Ramos (cell line): ENCODE measurements around the gene SGMS1.

ENCODE experiments used
- in situ Hi-C: fragments of 300-500 bp; cut with MboI; formaldehyde crosslinking; loops from one replicate; pipeline ENCODE4 v1.14.3; 2022; ENCODE audit warnings: low sequenced_read_pairs; ENCODE audit not compliant: unreplicated experiment

The SGMS1 gene

DNA sequence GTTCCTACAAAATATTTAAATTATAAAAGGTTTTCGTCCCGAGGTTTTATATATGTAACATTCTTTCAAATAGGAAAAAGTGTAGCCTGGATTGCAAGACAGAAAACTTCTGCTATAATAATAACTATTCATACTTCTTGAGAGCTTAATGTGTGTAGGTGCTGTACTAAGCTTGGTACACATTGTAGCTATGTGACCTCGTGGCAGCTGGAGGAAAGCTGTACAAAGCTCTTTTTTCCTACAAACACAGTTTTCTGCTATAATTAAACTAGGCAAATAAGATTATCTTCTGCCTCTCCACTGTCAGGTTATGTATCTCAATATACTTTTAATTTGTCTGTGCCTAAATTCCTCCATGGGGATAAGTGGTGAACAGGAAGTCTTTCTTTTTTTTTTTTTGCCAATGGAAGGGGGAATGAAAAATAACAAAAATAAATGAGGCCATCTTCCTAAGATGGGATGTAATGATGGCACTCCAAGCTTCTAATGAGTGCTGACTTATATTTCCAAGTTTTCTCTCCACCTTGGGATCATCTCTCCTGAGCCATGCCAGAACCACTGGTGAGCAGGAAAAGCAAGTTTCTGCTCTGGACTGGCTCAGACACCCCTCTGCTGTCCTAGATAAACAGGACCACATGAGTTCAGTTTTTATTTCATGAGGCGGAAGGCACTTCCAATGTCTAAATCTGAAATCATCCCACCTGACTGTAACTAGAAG is 9.9 kb downstream of the SGMS1 start:
- in situ Hi-C loops: no loop called here

DNA sequence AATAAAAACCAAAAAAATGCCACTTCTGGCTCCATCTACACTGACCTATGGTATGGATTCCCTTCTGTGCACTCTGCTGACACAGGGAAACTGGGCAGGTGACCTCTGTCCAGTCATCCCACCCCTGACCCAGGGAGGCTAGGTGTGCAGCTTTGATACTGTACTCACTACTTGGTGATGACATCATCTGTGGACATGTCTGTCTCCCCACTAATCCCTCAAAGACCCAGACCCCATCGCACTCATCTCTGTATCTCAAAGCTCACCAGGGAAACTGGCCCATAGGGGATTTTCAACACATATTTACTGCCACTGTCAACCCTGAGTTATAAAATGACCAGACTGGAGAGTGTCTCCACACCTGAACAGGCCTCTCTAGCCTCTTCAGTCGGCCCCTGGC is 10.6 kb downstream of the SGMS1 start:
- in situ Hi-C loops: no loop called here

DNA sequence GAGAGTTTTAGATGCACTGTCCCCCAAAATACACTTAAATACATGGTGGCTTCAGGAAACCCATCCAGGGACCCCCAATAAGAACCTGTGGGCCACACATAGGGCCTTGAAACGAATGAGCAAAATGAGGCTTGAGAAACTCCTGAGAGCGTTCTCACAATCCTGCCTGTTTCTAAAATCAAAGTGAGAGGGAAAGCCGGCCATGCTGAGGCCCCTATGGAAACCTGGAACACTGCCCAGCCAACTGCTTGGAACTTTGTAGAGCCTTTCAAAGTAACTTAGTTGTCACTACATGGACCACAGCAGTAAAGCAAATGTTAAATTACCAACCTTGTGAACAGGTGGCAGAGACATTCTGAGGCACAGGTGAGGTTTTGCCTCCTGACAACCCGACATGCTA is 13.4 kb downstream of the SGMS1 start:
- in situ Hi-C loops: no loop called here

DNA sequence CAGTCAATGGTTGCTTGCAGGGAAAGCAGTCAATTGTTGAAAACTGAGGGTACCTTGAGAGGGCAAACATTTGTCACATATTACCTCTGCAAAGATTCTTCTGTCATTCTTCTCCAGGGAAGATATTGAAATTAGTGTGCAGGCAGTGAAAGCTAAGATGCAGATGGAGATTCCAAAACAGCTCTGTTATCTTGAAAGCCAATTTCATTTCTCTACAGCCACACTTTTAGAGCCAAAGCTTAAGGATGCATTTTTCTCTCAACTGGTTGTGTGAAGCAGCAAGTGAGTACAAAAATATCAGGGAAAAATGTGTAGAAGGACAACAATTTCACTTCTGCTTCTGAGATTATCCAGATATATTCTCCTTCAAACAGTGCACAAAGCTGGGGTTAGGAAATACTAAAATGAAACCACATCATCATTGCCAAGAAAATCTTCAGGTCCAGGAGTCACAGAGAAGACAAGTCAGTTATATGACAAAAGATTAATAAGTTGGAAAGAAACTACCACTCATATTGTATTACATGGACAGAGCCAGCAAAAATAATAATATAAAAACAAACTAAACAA is 16.3 kb downstream of the SGMS1 start:
- in situ Hi-C loops: no loop called here

DNA sequence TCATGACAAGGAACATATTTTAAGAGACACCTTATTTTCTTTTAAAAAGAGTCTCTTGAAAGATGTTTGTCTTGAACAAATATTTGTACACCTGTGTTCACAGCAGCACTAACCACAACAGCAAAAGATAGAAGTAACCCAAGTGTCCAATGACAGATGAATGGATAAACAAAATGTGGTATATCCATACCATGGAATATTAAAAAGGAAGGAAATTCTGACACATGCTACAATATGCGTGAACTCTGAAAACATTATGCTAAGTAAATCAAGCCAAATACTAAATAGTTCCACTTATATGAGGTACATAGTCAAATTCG is 17.8 kb downstream of the SGMS1 start:
- in situ Hi-C loops: no loop called here

DNA sequence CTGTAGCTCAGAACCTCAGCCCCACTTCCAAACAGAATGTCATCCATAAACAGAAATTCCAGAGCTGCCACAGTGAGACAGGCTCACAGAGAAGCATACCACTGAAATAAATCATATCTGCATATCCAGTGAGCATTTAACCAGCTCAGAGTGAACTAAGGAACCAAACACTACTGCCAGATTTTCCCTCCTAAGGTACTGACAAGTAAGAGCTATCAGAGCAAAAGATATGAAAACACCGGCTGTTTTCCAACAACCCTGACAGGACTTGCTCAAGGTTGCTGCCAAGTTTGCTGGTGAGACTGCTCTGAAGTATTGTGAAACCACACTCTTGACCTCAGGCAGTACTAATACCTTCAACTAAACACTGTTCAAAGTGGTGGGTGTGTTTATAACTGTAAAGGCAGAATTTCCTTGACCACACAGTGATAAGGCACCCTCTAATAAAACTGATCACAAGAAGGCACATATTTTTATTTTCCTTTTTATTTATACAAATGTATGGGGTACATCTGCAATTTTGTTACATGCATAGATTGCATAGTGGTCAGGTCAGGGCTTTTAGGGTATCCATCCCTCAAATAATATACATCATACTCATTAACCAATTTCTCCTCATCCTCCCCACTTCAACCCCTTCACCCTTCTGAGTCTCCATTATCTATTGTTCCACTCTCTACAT is 18.3 kb downstream of the SGMS1 start:
- in situ Hi-C loops: no loop called here

DNA sequence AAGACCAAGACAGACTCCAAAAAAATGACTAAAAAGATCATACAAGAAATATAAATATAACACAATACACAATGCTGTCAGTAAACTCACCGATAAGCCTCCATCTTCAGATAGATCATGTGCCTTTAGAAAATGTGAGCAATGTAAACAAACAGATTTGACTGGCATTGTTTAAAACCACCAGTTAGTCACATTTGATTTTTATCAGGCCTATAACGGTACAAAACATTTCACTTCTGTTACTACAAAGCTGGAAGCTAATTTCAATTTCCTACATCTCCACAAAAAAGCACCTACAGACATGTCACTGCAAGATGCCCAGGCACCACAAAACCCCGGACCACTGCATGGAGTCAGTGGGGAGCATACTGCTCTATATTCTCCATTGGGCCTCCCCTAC is 18.9 kb downstream of the SGMS1 start:
- in situ Hi-C loops: no loop called here

DNA sequence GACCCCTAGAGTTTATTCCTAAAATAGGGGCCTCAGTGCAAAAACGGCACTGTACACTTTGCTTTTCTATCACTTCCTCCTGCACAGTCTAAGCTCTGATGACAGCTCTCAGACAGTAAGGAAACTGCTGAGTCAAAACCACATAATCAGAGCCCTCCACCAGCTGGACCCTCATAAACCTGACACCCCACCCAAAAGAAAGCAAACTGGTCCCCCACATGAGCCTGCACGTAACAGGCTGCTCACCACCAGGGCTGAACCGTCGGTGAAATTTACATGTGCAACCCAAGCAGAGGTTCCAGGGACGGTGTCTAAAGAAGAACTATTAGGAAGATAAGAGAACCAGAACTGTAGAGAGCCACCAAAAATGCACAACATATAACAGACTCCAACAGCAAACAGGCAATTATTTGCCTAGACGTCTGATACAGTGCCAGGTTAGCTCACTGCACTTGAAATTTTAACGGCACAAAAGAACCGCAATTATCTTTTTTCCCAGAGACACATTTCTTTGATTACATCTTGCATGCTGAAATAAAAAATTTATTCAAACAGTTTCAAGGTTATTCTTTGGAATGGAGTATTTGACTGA is 19.6 kb downstream of the SGMS1 start:
- in situ Hi-C loops: no loop called here

DNA sequence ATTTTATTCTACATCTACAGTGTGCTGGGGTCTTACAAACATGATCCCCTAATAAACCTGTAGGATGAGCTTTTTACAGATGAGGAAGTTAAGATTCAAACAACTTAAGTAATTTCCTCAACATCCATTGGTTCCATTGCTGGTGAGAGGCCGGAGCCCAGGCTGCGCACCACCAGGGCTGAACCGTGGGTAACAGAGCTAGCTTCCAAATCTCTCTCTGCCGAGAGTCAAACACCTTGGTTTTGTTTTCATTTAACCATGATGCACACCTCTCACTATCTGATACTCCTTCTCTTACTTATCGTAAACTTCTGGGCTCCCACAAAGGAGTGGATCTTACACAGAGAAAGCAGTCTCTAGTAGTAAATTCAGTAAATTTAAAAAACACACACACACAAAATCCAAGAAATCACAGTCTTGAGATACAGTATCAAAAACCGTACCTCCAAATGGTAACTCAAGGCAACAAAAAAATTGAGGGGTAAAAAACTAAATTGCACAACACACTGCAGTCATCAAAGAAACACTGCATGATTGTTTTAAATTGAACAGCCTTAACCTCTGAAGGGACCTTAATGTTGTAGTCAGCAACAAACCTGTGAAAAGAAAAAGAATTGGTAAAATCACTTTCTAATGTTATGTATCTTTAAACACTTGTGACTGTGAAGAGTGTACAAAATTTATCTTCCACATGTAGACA is 20.5 kb downstream of the SGMS1 start:
- in situ Hi-C loops: no loop called here

DNA sequence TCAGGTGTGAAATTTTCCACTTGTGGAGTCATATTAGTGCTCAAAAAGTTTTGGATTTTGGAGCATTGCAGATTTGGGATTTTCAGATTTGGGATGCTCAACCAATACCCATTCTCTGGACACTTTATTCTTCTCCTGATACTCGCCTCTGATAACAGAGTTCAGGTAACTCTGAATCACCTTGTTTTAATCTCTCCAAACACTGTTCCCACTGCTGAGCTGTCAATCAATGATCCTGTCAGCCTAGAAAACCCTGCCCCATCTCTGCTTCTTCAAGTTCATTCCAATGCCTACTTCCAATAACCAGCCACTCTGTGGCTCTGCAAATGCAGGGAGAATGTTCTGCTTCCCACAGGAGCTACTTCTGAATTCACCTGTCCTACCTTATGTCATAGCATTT is 21.8 kb downstream of the SGMS1 start:
- in situ Hi-C loops: no loop called here

DNA sequence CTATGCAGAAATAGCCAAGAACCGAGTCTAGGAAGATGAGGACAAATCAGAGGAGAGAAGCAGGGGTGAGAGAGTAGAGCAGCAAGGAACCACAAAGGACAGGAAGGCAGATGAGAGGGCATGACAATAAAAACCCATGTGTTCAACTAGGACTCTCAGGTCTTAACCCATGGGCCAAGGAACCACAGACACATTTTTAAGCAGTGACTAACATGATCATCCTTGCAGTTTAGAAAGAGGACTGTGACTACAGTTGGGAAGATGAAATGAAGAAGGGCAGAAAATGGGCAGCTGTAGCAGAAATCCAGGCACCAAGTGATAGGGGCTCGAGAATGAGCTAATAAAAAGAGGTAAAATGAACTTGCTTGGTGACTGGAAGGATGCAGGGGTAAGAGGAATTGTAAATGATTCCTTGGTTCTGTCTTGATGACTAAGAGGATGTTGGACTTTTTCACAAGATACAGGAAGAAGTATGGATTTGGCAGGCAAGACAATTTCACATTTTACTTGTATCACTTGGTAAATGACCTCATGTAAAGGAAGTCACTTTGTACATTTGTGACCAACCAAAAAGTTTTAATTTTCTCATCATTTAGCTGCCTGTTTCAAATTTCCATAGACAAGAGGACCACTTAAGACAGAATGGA is 22.8 kb downstream of the SGMS1 start:
- in situ Hi-C loops: no loop called here

DNA sequence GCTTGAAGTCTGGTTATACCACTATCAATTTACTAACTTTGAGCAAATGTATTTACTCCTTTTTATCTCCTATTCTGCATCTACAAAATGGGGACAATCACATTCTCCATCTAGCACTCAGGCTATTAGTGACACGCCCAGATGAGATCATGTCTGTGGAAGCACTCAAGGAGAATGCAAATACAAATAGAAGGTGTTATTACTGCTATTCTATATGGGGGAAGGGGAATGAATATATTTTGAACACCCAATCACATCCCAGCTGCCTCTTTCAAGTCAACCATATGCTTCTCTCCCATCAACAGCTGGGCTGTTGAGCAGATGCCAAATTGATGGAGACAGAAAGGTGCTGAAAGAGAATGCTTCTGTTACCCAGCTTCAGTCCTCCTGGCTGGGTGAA is 23.5 kb downstream of the SGMS1 start:
- in situ Hi-C loops: no loop called here

DNA sequence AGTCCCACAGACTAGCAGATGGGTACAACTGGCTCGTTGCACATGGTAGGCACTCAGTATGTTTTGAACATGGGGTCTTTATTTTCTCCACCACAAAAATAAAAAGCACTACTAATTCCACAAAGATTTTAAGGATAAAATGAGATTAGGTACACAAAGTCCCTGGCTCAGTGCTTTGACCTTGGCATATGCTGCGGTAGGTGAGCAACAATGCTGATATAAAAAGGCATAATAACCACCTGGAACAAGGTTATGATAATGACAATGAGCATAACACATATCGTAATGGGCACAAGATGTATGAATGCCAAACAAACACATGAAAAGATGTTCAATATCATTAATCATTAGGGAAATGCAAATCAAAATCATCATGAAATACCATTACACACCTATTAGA is 26.9 kb downstream of the SGMS1 start:
- in situ Hi-C loops: no loop called here

DNA sequence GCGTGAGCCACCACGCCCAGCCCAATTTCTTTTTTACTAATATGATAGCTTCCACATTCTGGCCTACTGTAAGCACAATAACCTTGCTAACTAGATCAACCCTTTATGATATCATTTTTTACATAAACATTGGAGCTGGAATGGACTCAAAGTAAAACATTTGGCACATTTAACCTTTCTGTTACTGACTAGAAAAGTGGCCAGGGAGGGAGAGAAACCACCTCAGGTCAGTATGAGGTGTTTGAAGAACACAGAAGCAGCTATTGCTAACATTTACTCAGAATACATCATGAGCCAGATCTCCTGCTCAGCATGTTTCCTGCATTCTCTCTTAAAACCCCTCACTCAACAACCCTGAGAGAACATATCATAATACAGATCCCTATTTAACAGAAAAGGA is 27.3 kb downstream of the SGMS1 start:
- in situ Hi-C loops: no loop called here

DNA sequence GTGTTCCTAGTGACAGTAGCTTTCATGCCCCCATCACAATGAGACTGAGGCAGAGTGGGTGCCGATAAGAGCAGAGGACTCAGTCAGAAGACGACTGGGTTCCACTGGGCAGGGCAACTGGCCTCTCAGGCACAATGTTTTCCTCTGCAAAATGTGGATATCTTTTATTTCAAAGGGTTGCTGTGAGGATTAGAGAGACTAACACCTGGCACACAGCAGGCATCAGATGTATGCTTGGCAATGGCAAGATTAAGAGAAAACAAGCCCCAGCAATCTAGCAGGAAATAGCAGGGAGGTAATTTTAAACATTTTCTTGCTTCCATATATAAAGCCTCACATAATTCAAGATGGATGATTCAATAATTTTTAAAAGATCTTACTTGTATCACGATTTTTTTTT is 28.0 kb downstream of the SGMS1 start:
- in situ Hi-C loops: no loop called here

DNA sequence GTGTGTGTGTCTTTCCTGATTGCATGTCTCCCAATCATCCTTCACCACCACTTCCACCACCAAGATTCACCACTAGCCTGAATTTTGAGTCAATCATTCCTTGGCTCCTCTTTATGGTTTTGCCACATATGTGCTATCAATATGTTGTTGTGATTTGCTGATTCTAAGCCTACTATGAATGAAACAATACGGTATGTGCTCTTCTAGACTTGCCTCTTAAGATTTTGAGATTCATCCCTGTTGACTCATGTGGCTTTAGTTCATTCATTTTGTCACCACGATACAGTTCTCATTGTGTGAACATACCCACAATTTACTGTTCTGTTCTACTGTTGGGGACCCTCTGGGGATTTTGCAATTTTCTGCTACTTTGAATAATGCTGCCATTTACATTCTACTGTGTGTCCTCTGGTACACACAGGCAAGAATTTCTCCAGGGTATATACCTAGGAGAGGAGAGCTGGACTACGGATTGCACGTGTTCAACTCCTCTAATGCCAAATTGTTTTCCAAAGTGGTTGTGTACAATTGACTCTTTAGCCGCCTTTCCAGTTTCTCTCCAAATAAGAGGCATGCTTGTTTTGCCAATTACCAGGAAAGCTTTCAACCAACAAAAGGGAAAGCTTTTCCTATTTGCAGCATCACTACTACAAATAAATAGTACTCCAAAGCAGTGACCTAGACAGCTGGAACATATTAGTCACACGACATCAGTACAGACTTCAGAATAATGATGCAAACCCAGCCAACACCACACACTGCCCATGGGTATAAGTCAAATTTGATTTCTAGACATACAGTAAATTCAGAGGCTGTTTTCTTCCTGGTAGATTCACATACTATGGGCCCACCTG is 30.0 kb downstream of the SGMS1 start:
- in situ Hi-C loops: no loop called here

DNA sequence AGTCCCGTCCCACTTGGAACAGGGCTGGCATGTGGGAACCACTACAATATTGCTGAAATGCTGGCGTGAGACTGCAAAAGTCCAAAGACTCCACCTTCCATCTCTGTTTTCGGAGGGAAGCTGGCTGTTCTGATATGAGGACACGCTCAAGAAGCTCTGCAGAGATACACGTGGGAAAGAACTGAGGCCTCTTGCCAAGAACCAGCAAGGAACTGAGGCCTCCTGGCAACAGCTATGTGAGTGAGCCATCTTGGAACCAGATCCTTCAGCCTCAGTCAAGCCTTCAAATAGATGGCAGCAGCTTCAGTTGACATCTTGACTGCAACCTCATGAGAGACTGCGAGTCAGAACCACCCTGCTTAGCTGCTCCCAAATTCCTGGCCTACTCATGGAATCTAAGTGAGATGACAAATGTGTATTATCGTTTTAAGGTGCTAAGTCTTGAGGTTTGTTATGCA is 30.8 kb downstream of the SGMS1 start:
- in situ Hi-C loops: no loop called here

DNA sequence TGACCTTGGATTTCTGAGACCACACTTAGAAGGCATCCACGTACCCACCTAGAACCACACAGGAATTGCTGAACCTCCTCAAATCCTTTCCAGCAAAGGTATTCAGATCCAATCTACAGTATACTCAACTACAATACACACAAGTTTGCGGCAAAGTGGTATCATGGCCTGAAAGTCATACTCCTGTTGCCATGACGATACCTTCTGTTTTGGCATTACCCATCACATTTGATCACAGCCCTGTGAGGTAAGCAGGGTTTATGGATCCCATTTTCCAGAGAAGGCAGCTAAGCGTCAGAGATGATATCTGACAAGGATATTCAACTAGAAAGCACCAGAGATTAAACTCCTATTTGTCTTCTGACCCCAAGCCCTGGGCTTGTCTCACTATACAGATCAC is 32.8 kb downstream of the SGMS1 start:
- in situ Hi-C loops: no loop called here

DNA sequence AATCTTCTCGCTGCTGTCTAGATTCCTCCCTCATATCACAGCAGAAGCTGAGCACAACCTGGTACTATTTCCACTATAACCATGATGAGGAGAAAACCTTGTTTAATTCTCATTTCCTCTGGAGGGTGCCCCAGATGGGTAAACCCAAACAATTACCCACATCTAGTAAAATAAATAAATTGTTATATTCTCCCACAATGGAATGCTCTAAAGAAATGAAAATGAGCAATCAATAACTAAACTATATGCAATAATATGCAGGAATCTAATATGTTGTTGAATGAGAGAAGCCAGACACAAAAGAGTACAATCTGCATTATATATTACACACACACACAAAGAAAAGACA is 37.0 kb downstream of the SGMS1 start:
- in situ Hi-C loops: no loop called here
